K562 (cell line): ENCODE data around the gene POLN. TPM values are rescaled to one million over a fixed set of nuclear protein-coding genes. Genes with fewer than 3 reads are reported as not detected.
A peak's percentile ranks its signal among the peaks of the same experiment; 100 is the strongest.

Experiments
- CHCHD3 ChIP-seq: fragments of 250-450 bp; sonication (Bioruptor Pico); IDR thresholded peaks from 2 replicates; pipeline ENCODE4 v2.1.2; 2022; ENCODE audit warnings: mild to moderate bottlenecking
- GABPB2 ChIP-seq: fragments of 250-450 bp; sonication (Bioruptor Pico); conservative IDR thresholded peaks from 2 replicates; pipeline ENCODE4 v1.5.1; 2021; ENCODE audit warnings: mild to moderate bottlenecking
- HDGF ChIP-seq: fragments of 450-650 bp; IDR thresholded peaks from 2 replicates; pipeline ENCODE4 v1.6.1; 2016
- KLF6 ChIP-seq: fragments of 250-450 bp; sonication (Bioruptor Pico); IDR thresholded peaks from 2 replicates; pipeline ENCODE4 v1.4.0; 2020; ENCODE audit warnings: mild to moderate bottlenecking, moderate library complexity, borderline replicate concordance
- PHB ChIP-seq: fragments of 250-450 bp; sonication (Bioruptor Pico); IDR thresholded peaks from 2 replicates; pipeline ENCODE4 v1.5.0; 2021
- SRSF3 ChIP-seq: fragments of 200-400 bp; formaldehyde crosslinking; IDR thresholded peaks from 2 replicates; pipeline ENCODE4 v1.6.1; 2016; ENCODE audit warnings: mild to moderate bottlenecking, low read length, moderate library complexity; ENCODE audit not compliant: insufficient read depth
- ZNF436 ChIP-seq: fragments of 250-450, 450-650 bp; sonication (Bioruptor Pico); formaldehyde crosslinking; IDR thresholded peaks from 2 replicates; pipeline ENCODE4 v1.7.0; 2020; ENCODE audit warnings: mild to moderate bottlenecking
- polyA plus RNA-seq, 8 experiments: library from polyadenylated mRNA; depleted of rRNA in 4 of 8; stranded (reverse) in 5 of 8; unstranded in 3 of 8; fragments of >200 nt; fragmentation: Nextera tagmentation in 2 of 8; fragmentation: Illumina TruSeq in 1 of 8; extraction: Ambion mirVana in 2 of 8; extraction: Trizol in 1 of 8; gene quantifications; 2 replicates each; pipeline versions ENCODE4 v1.2.1 to v1.2.3, GENCODE V29; 2011 to 2014; ENCODE audit warnings: inconsistent platforms in 1 of 8, missing spikeins in 1 of 8
- total RNA-seq, 7 experiments: library from RNA; depleted of rRNA in 6 of 7; stranded (reverse); fragments of >200 nt in 6 of 7; fragmentation: Illumina TruSeq in 2 of 7; extraction: Trizol in 2 of 7; gene quantifications; 2 replicates each; pipeline versions ENCODE4 v1.2.1 to v1.2.3, GENCODE V29; 2011 to 2021; ENCODE audit warnings: low replicate concordance in 1 of 7
- TF ChIP-seq, protein P1 (sequence below): sonication (generic); formaldehyde crosslinking; IDR thresholded peaks from 2 replicates; pipeline ENCODE4 v1.9.0; 2022; ENCODE audit warnings: mild to moderate bottlenecking, missing genetic modification reagents
- TF ChIP-seq, protein P2 (sequence below): sonication (generic); formaldehyde crosslinking; IDR thresholded peaks from 2 replicates; pipeline ENCODE4 v1.8.0; 2023; ENCODE audit warnings: mild to moderate bottlenecking, missing genetic modification reagents

Gene POLN
- total and polyA plus RNA-seq, 9 of the 15 experiments (the other 6 are each of a cell fraction or from before 2014, with no cell fraction given), result 0.08 to 0.91 (median 0.32) TPM

DNA sequence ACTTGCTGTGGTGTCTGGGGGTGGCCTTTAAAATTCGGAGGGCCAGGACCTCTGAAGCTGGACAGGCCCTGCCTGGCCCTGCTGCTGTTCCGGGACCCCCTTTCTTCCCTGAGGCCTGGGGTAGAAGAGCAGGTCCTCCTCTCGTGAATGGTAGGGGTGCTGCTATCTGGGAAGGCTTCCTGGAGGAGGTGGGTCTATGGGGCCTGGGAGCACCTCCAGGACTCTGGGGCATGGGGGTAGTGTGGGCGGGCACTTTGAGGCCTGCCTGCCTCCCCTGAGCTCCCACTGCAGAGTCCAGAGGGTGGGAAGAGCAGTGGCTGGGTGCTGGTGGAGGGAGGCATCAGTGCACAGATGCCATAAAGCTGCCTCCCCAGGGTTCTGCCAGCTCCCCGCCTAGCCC, 24.9 kb upstream of the POLN start (continued):
- TF ChIP-seq HDGF (0 out of 2 replicates have a peak, but pooled peaks have one; percentile 34), ZNF436 (CRISPR knock-in tag) (peak; percentile 77), CHCHD3 (no peak), SRSF3 (no peak), PHB (CRISPR knock-in tag) (no peak), KLF6 (CRISPR knock-in tag) (no peak), GABPB2 (CRISPR knock-in tag) (no peak)
- TF ChIP-seq, protein P1, sequence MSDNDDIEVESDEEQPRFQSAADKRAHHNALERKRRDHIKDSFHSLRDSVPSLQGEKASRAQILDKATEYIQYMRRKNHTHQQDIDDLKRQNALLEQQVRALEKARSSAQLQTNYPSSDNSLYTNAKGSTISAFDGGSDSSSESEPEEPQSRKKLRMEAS, result no peak
- TF ChIP-seq, protein P2, sequence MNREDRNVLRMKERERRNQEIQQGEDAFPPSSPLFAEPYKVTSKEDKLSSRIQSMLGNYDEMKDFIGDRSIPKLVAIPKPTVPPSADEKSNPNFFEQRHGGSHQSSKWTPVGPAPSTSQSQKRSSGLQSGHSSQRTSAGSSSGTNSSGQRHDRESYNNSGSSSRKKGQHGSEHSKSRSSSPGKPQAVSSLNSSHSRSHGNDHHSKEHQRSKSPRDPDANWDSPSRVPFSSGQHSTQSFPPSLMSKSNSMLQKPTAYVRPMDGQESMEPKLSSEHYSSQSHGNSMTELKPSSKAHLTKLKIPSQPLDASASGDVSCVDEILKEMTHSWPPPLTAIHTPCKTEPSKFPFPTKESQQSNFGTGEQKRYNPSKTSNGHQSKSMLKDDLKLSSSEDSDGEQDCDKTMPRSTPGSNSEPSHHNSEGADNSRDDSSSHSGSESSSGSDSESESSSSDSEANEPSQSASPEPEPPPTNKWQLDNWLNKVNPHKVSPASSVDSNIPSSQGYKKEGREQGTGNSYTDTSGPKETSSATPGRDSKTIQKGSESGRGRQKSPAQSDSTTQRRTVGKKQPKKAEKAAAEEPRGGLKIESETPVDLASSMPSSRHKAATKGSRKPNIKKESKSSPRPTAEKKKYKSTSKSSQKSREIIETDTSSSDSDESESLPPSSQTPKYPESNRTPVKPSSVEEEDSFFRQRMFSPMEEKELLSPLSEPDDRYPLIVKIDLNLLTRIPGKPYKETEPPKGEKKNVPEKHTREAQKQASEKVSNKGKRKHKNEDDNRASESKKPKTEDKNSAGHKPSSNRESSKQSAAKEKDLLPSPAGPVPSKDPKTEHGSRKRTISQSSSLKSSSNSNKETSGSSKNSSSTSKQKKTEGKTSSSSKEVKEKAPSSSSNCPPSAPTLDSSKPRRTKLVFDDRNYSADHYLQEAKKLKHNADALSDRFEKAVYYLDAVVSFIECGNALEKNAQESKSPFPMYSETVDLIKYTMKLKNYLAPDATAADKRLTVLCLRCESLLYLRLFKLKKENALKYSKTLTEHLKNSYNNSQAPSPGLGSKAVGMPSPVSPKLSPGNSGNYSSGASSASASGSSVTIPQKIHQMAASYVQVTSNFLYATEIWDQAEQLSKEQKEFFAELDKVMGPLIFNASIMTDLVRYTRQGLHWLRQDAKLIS (CRISPR knock-in tag), result no peak
- TF ChIP-seq, all 486 proteins: peak for 9
